SH-SY5Y (cell line): ENCODE measurements around the gene PCDHGB7.
"Not testable (repeated sequence)": the region's sequence is repeated elsewhere in the genome, so short reads cannot be mapped to it uniquely, and the experiment has no call there.

ENCODE experiments used
- GATA2 ChIP-seq: IDR thresholded peaks from 2 replicates; pipeline ENCODE4 v1.6.1; 2011; ENCODE audit warnings: mild to moderate bottlenecking, low read depth, low read length
- GATA3 ChIP-seq: IDR thresholded peaks from 2 replicates; pipeline ENCODE4 v1.6.1; 2011; ENCODE audit warnings: low read depth, mild to moderate bottlenecking, low read length, moderate library complexity

Gene PCDHGB7

DNA sequence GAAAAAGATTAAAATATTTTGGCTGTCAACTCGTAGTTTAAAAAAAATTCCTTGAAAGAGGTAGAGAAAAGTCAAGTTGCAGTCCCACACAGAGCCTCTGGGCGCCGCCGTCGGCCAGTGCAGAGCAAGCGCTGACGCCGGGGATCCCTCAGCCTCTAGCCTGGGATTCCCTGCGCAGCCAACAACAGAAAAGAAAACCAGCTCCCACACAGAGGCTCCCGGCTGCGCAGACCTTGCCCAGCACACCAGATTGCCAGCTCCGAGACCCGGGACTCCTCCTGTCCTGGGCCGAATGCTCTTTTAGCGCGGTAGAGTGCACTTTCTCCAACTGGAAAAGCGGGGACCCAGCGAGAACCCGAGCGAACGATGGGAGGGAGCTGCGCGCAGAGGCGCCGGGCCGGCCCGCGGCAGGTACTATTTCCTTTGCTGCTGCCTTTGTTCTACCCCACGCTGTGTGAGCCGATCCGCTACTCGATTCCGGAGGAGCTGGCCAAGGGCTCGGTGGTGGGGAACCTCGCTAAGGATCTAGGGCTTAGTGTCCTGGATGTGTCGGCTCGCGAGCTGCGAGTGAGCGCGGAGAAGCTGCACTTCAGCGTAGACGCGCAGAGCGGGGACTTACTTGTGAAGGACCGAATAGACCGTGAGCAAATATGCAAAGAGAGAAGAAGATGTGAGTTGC is at the start of gene PCDHGB7:
PCDHGB7 (plus strand) TSS at position 184 of the 679 bp plus-strand sequence; CDS start at position 367, 183 bp downstream.
- not testable (repeated sequence) for TF ChIP-seq GATA3, GATA2

GRCh38 chr5:141369994-141370848 is 47.3 kb upstream of the PCDHGB7 start, which contains the start of gene PCDHGB3:
Gene PCDHGB3, plus strand, starts transcription at chr5:141370242. Its CDS starts 153 bp downstream, at chr5:141370395.
- no peak for TF ChIP-seq GATA2
- TF ChIP-seq GATA3: no peak

DNA sequence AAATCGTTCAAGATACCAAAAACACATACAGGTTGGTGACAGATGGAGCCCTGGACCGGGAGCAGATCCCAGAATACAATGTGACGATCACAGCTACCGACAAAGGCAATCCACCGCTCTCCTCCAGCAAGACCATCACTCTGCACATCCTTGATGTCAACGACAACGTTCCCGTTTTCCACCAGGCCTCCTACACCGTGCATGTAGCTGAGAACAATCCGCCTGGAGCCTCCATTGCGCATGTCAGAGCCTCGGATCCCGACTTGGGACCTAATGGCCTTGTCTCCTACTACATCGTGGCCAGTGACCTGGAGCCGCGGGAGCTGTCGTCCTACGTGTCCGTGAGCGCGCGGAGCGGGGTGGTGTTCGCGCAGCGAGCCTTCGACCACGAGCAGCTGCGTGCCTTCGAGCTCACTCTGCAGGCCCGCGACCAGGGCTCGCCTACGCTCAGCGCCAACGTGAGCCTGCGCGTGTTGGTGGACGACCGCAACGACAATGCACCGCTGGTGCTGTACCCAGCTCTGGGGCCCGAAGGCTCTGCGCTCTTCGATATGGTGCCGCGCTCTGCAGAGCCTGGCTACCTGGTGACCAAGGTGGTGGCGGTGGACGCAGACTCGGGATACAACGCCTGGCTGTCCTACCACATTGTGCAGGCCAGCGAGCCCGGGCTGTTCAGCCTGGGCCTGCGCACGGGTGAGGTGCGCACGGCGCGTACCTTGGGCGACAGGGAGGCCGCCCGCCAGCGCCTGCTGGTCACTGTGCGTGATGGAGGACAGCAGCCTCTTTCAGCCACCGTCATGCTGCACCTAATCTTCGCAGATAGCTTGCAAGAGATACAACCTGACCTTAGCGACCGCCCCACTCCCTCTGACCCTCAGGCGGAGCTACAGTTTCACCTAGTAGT is 45.7 kb upstream of the PCDHGB7 start:
- TF ChIP-seq GATA2: no peak
- no peak for TF ChIP-seq GATA3

DNA sequence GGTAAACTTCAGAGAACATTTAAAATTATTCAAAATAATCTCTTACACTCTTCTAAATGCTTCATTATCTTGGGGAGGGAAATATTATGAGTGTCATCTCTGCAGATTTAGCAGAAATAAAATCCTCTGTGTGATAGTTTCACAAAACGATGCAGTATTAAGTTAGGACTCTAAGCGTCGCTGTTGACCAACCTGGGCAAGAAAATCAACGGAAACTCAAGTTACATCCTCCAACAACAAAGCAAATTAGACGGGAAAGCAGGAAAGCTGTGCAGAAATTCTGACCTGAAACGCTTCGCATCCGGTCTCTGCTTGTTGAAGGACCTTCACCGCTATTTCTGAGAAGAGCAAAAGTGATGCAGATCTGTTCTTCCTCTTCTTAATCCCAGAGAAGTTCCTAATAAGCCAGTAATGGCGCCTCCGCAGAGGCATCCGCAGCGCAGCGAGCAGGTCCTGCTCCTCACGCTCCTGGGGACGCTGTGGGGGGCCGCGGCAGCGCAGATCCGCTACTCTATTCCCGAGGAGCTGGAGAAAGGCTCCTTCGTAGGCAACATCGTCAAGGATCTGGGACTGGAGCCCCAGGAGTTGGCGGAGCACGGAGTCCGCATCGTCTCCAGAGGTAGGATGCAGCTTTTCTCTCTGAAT is 43.7 kb upstream of the PCDHGB7 start, which contains the start of gene PCDHGA6:
PCDHGA6 (plus strand) TSS at position 219 of the 645 bp plus-strand sequence; CDS start at position 412, 193 bp downstream.
- TF ChIP-seq GATA3 (no peak), GATA2 (no peak)

DNA sequence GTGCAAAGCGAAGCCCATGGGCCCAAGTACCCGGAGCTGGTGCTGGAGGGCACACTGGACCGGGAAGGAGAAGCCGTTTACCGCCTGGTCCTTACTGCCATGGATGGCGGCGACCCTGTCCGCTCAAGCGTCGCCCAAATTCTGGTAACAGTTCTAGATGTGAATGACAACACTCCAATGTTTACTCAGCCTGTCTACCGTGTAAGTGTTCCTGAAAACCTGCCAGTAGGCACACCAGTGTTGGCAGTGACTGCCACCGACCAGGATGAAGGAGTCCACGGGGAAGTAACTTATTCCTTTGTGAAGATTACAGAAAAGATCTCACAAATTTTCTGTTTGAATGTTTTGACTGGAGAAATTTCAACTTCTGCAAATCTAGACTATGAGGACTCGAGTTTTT is 42.9 kb upstream of the PCDHGB7 start:
- TF ChIP-seq GATA3 (no peak), GATA2 (no peak)

- no peak for TF ChIP-seq GATA3
- TF ChIP-seq GATA2: no peak; the same call in 1 of the 2 replicates
Observed at GRCh38 chr5:141382469-141383294, 34.8 kb upstream of the PCDHGB7 start, which contains the start of gene PCDHGA7. Gene PCDHGA7, plus strand, starts transcription at chr5:141382742. Its CDS starts 158 bp downstream, at chr5:141382900.

- TF ChIP-seq GATA3 (no peak), GATA2 (no peak)
Observed at GRCh38 chr5:141383345-141383744, 34.1 kb upstream of the PCDHGB7 start.

GRCh38 chr5:141384471-141385267 is 32.8 kb upstream of the PCDHGB7 start:
- TF ChIP-seq GATA3: no peak
- no peak for TF ChIP-seq GATA2

DNA sequence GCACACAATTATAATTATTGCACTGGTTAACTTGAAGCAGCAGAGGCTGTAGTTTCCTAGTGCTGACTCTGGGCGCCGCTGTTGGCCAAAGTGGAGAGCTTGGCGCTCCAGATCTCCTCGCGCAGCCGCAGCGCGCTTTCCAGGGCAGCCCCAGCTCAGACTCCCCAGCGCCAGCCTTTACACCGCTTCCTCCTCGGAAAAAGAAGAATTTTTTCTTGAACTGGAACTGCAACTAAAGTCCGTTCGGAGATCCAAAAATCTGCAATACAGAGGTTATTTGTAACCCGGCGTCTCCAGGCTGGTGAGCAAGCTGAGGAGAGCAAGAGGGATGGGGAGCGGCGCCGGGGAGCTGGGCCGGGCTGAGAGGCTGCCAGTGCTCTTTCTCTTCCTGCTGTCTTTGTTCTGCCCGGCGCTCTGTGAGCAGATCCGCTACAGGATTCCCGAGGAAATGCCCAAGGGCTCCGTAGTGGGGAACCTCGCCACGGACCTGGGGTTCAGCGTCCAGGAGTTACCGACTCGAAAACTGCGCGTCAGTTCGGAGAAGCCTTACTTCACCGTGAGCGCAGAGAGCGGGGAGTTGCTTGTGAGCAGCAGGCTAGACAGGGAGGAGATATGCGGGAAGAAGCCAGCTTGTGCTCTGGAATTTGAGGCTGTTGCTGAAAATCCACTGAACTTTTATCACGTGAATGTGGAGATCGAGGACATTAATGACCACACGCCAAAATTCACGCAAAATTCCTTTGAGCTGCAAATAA is 29.7 kb upstream of the PCDHGB7 start, which contains the start of gene PCDHGB4:
PCDHGB4 (plus strand) TSS at position 142 of the 755 bp plus-strand sequence; CDS start at position 329, 187 bp downstream.
- TF ChIP-seq GATA3, GATA2: not testable (repeated sequence)

- TF ChIP-seq GATA2: no peak
- TF ChIP-seq GATA3: no peak
Observed at GRCh38 chr5:141388661-141389060, 28.8 kb upstream of the PCDHGB7 start.
